ENCODE measurements around the gene AMY2B.
"Not testable (repeated sequence)": the region's sequence is repeated elsewhere in the genome, so short reads cannot be mapped to it uniquely, and the experiment has no call there.

AMY2B gene

DNA sequence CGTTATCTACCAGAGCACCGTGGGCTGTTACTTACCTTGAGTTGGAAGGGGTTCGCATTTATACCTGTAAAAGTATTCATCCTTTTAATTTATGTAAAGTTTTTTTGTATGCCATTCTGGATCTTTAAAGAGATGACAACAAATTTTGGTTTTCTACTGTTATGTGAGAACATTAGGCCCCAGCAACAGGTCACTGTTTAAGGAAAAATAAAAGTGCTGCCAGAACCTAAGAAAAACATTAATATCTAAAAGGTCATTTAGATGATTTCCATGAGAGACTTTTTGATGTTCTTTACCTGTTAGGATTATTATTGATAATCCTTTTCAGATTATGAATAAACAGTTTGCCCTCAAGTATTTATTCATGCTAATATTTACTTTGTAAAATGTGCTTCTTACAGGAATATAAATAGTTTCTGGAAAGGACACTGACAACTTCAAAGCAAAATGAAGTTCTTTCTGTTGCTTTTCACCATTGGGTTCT, 45.6 kb downstream of the AMY2B start, which contains the start of gene AMY2A:
Gene AMY2A, plus strand, starts transcription at position 434 of the 484 bp plus-strand sequence. Its CDS starts 14 bp downstream, at position 448.
- not testable (repeated sequence) for DNase-seq (ENCODE audit: low spot score)

DNA sequence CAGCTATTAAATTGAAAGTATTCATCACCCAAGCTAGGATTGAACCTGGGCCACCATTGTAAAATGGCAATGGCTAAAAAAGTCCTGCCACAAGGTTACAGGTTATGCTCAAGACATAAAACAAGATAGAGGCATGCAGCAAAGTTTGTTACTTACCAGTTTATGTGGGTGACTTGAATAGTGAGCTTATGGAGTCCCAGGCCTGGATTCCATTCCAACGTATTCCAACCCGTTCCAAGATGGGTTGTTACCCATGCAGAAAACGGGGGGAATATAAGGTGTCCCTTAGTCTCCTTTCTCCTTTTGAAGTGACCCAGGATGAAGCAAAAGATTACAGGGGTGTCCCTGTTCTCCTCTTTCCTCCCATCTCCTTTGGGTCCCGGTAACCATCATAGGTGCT, 56.0 kb downstream of the AMY2B start:
- not testable (repeated sequence) for DNase-seq (ENCODE audit: low spot score)
